KBM-7 (cell line): Measurements from ENCODE around the gene SLC37A2.

Experiments
- DNase-seq: peaks from one replicate; pipeline ENCODE4 v3.0.0-alpha.2; 2015
- in situ Hi-C: fragments of 300-500 bp; cut with MboI; formaldehyde crosslinking; loops from 2 replicates; pipeline ENCODE4 v1.14.3; 2020; ENCODE audit warnings: low sequenced_read_pairs, low pct_unique_long_range_greater_than_20kb, mixed read lengths

The SLC37A2 gene

GRCh38 chr11:125094731-125095130 lies 31.6 kb downstream of the SLC37A2 start:
- in situ Hi-C loops = no loop called here
- DNase-seq = no peak

DNA sequence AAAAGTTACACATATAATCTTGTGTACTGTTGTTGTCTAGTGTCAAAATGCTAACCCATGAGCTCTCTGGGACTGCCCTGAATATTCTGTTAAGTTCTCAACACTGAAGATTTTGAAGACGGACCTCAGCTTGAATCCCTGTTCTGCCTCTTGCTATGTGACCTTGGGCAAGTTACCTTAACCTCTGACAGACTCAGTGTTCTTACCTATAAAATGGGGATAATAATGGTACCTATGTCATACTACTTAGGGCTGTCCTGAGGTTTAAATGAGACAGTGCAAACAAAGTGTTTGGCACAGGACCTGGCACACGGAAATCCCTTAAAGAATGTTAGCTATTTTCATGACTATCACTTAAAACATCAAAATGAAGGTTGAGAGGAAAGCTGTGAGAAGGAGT lies 37.0 kb downstream of the SLC37A2 start:
- in situ Hi-C loops = no loop called here
- no peak for DNase-seq

DNA sequence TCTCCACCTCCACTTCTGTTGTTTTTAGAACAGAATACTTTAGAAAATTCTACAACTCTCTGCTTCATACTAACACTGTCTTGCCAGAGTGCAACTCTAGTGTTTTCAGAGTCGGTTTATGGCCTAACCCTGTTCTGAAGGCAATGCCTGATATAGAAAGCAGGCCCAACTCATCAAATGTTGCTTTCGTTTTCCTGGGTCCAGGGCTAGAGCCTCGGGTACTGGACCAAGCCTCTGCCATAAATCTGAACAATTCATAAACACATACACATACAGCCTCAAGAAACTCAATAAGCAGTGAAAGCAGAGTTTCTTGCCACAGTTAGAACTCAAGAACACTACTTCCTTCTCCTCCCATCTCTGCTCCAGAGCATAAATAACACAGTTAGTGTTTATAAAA lies 38.5 kb downstream of the SLC37A2 start:
- DNase-seq = no peak
- in situ Hi-C loops = no loop called here

DNA sequence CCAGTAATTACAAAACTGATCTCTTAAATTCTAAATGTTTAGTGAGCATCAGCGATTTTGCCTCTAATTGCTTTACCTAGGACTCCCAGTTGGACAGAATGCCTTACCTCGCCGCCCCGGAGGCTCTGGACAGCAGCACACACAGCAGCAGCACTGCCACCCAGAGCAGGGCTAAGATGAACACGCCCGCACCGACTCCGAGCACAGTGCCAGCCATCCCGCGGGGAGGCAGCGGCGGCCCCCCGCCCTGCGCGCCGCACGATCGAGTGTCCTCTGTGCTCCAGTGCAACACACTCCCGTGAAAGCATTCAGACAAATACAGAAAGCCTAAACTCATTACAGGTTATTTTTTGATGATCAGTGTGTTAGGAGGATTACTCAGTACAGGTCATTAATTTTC lies 38.9 kb downstream of the SLC37A2 start:
- in situ Hi-C loops = no loop called here

DNA sequence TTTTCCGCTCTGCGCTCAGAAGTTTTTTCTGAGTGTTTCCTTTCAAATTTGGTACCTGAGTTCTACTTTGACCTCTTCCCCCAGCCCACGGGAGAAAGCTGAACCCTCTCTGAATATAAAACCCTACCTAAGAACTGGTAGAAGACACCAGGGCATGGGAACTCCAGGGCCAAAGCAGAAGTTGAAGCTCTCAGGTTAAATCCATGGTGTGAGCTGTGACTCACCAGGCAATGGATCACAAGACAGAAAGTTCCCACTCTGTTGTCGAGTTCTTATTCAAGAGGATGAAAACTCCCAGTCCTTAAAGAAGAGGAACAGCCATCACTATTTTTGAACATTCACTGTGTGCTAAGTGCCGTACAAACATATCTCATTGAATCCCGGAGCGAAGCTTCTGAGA lies 39.4 kb downstream of the SLC37A2 start:
- DNase-seq = no peak
- in situ Hi-C loops = no loop called here

More for the DNA sequence above, 38.9 kb downstream of the SLC37A2 start:
- no peak for DNase-seq

DNA sequence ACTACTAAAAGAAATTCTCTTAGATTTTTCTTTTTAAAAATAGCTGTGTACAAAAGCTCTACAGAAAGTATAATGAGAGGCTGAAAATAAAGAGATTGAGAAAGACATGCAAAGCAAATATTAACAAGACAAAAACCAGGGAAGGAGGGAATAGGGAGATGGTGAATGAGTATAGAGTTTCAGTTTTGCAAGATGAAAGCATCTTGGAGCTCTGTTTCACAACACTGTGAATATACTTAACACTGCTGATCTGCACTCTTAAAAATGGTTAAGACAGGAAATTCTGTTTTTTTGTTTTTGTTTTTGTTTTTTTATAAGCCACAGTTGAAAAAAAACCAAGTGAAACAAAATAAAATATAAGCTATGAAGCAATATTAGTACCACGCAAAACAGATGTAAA lies 42.8 kb downstream of the SLC37A2 start:
- no peak for DNase-seq

DNA sequence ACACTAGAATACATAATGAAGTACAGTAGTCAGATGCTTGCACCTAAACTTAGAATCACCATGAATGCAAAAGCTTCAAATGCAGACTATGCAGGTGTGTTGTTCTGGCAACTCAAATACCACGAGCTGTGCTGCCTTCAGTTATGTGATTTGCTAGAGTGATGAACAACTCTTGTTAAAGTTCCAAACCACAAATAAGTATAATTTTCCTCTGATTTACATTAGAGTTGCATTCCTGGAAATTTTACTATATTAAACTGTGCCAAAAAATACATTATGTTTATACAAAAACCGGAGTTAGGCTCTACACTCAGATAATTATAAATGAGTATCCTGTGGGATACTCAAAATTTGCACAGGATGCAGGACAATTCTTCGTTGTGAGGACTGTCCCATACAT lies 45.4 kb downstream of the SLC37A2 start:
- no peak for DNase-seq

More for the DNA sequence above, 42.8 kb downstream of the SLC37A2 start:
- in situ Hi-C loops = no loop called here

GRCh38 chr11:125110506-125110905 lies 47.4 kb downstream of the SLC37A2 start:
- in situ Hi-C loops = no loop called here
- DNase-seq = peak; percentile 24

More for the DNA sequence above, 45.4 kb downstream of the SLC37A2 start:
- in situ Hi-C loops = no loop called here

- no peak for DNase-seq
- in situ Hi-C loops = no loop called here
Observed at GRCh38 chr11:125111001-125111342, 47.9 kb downstream of the SLC37A2 start.

- in situ Hi-C loops = no loop called here
- peak; percentile 99 for DNase-seq
Observed at GRCh38 chr11:125111343-125112207, 48.5 kb downstream of the SLC37A2 start, which contains the start of gene TMEM218. Gene TMEM218 (minus strand): TSS chr11:125111626. CDS start chr11:125102241, 9,385 bp downstream.

GRCh38 chr11:125112208-125112604 lies 49.1 kb downstream of the SLC37A2 start:
- DNase-seq = no peak
- in situ Hi-C loops = no loop called here

GRCh38 chr11:125114518-125114917 lies 51.4 kb downstream of the SLC37A2 start:
- in situ Hi-C loops = no loop called here
- peak; percentile 8 for DNase-seq

DNA sequence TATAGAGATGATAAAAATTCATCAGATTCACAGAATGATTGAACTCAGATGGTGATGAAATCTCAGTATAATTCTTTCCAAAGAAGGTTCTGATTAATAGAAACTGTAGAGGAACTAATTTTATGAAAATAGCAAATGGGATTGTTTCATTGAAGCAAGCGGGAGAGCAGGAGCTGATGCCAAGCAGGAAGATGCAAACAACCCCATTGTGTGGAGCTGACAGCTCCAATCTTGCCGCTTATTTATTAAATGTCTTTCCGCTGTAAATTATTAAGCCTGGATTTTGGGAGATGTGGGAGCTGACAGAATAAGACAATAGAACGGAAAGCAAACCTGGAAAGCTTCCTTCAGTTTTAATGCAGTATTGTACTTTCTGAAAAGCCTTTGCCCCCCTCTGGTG lies 54.3 kb downstream of the SLC37A2 start:
- in situ Hi-C loops = no loop called here
- no peak for DNase-seq

DNA sequence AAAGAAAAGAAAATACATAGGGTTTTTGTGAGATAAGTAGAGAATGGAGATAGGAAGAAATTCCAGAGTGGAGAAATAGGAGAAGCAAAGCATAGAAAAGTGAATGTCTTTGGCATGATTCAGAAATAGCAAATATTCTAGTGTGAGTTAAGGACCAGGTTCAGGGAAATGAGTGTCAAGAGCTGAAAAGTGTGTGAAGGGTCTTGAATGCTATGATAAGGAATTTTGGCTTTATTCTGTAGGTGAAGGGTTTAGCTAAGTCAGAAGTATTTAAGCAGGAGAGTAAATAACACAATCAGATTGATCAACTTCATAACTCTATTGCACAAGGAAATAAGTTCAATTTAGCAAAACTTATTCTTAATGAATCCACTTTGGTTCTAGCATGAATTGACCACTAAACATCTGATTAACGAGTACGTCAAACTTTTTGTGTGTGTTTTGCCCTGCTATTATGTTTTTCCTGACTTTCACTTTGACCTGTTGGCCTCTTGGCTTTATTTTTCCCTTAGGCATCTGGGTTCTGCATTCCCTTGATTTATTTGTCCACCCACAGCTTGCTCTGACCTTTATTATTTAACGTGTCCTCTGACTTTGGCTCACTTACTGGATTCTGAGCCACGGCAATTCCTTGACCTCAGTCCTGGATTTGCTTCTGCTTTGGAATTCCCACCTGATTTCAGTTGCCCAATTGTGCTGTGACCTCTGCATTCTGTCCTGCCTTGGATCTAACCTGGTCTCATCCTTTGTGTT lies 60.3 kb downstream of the SLC37A2 start:
- DNase-seq = no peak
- in situ Hi-C loops = no loop called here

GRCh38 chr11:125123947-125124617 lies 61.0 kb downstream of the SLC37A2 start:
- DNase-seq = peak; percentile 21
- in situ Hi-C loops = no loop called here

GRCh38 chr11:125124618-125124992 lies 61.5 kb downstream of the SLC37A2 start:
- in situ Hi-C loops = no loop called here
- peak; percentile 25 for DNase-seq

DNA sequence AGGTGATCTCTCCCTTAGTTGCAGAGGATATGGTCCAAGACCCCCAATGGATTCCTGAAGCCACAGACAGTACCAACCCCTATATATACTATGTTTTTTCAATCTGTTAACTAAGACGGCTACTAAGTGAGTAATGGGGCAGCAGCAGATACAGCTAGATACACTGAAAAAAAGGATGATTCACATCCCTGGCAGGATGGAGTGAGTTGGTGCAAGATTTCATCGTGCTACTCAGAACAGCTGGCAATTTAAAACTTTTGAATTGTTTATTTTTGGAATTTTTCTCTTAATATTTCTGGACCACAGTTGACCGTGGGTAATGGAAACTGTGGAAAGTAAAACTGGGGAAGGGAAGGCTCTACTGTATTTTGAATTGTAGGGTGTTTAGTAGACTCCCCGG lies 65.3 kb downstream of the SLC37A2 start:
- in situ Hi-C loops = no loop called here

GRCh38 chr11:125129316-125129993 lies 66.3 kb downstream of the SLC37A2 start:
- no peak for DNase-seq
- in situ Hi-C loops = no loop called here

More for the DNA sequence above, 65.3 kb downstream of the SLC37A2 start:
- no peak for DNase-seq

- DNase-seq = no peak
- in situ Hi-C loops = no loop called here
Observed at GRCh38 chr11:125132071-125132470, 69.0 kb downstream of the SLC37A2 start.
